SK-N-SH treated with all-trans-retinoic acid at 6 μM for 48 hours (cell line): ENCODE data around the gene PBX4.

Experiments used
- ATAC-seq: fragments of 200-7000 bp; cut with Tn5 transposase; 3 replicates; pipeline ENCODE4 v1.9.1; 2020; ENCODE audit warnings: mild to moderate bottlenecking, moderate library complexity
- BACH2 ChIP-seq: fragments of 250-450 bp; sonication (Bioruptor Pico); IDR thresholded peaks from 2 replicates; pipeline ENCODE4 v1.9.0; 2021; ENCODE audit warnings: mild to moderate bottlenecking, borderline replicate concordance
- CSDC2 ChIP-seq: fragments of 250-450 bp; sonication (Bioruptor Pico); IDR thresholded peaks from 2 replicates; pipeline ENCODE4 v1.5.0; 2020; ENCODE audit warnings: mild to moderate bottlenecking, moderate library complexity
- CSRNP3 ChIP-seq: fragments of 250-450 bp; sonication (Bioruptor Pico); IDR thresholded peaks from 2 replicates; pipeline ENCODE4 v1.5.1; 2021; ENCODE audit warnings: mild to moderate bottlenecking, moderate library complexity
- GLIS3 ChIP-seq: fragments of 250-450 bp; sonication (Bioruptor Pico); IDR thresholded peaks from 2 replicates; pipeline ENCODE4 v1.5.0; 2020; ENCODE audit warnings: mild to moderate bottlenecking, moderate library complexity
- ISL1 ChIP-seq: fragments of 250-450 bp; sonication (Bioruptor Pico); IDR thresholded peaks from 2 replicates; pipeline ENCODE4 v2.1.2; 2022; ENCODE audit warnings: mild to moderate bottlenecking, moderate library complexity
- OSR1 ChIP-seq: fragments of 250-450 bp; sonication (Bioruptor Pico); IDR thresholded peaks from 2 replicates; pipeline ENCODE4 v1.8.0; 2022; ENCODE audit warnings: moderate library complexity, mild to moderate bottlenecking, inconsistent platforms
- PPARA ChIP-seq: fragments of 250-450 bp; sonication (Bioruptor Pico); IDR thresholded peaks from 2 replicates; pipeline ENCODE4 v1.5.0; 2020; ENCODE audit warnings: mild to moderate bottlenecking, borderline replicate concordance
- SNAI2 ChIP-seq: fragments of 250-450 bp; sonication (Bioruptor Pico); IDR thresholded peaks from 2 replicates; pipeline ENCODE4 v1.5.0; 2020; ENCODE audit warnings: mild to moderate bottlenecking, moderate library complexity
- TCF4 ChIP-seq: fragments of 250-450 bp; sonication (Bioruptor Pico); IDR thresholded peaks from 2 replicates; pipeline ENCODE4 v1.8.0; 2021; ENCODE audit warnings: mild to moderate bottlenecking, moderate library complexity, borderline replicate concordance
- TOX ChIP-seq: fragments of 250-450 bp; sonication (Bioruptor Pico); IDR thresholded peaks from 2 replicates; pipeline ENCODE4 v1.8.0; 2021; ENCODE audit warnings: mild to moderate bottlenecking, moderate library complexity, borderline replicate concordance
- TSHZ2 ChIP-seq: fragments of 250-450 bp; sonication (Bioruptor Pico); IDR thresholded peaks from 2 replicates; pipeline ENCODE4 v1.5.0; 2020; ENCODE audit warnings: mild to moderate bottlenecking, moderate library complexity
- ZC3H10 ChIP-seq: fragments of 250-450 bp; sonication (Bioruptor Pico); IDR thresholded peaks from 2 replicates; pipeline ENCODE4 v1.5.1; 2021; ENCODE audit warnings: mild to moderate bottlenecking, moderate library complexity
- ZFP3 ChIP-seq: fragments of 250-450 bp; sonication (Bioruptor Pico); IDR thresholded peaks from 2 replicates; pipeline ENCODE4 v1.5.0; 2020; ENCODE audit warnings: mild to moderate bottlenecking, moderate library complexity
- ZFP30 ChIP-seq: fragments of 450-650 bp; formaldehyde crosslinking; IDR thresholded peaks from 2 replicates; pipeline ENCODE4 v1.5.0; 2022; ENCODE audit warnings: mild to moderate bottlenecking, moderate library complexity
- ZNF565 ChIP-seq: fragments of 450-650 bp; formaldehyde crosslinking; conservative IDR thresholded peaks from 2 replicates; pipeline ENCODE4 v1.5.0; 2020; ENCODE audit warnings: low read depth, mild to moderate bottlenecking, moderate library complexity
- ZNF70 ChIP-seq: fragments of 450-650 bp; formaldehyde crosslinking; IDR thresholded peaks from 2 replicates; pipeline ENCODE4 v1.5.0; 2020; ENCODE audit warnings: mild to moderate bottlenecking, moderate library complexity
- TF ChIP-seq, protein P1 (sequence below): fragments of 250-450 bp; sonication (Bioruptor Pico); IDR thresholded peaks from 2 replicates; pipeline ENCODE4 v1.8.0; 2020; ENCODE audit warnings: mild to moderate bottlenecking, moderate library complexity, borderline replicate concordance
- TF ChIP-seq, protein P2 (sequence below): fragments of 250-450 bp; sonication (Bioruptor Pico); IDR thresholded peaks from 2 replicates; pipeline ENCODE4 v1.8.0; 2021; ENCODE audit warnings: low read depth, mild to moderate bottlenecking, moderate library complexity, borderline replicate concordance

Gene PBX4

DNA sequence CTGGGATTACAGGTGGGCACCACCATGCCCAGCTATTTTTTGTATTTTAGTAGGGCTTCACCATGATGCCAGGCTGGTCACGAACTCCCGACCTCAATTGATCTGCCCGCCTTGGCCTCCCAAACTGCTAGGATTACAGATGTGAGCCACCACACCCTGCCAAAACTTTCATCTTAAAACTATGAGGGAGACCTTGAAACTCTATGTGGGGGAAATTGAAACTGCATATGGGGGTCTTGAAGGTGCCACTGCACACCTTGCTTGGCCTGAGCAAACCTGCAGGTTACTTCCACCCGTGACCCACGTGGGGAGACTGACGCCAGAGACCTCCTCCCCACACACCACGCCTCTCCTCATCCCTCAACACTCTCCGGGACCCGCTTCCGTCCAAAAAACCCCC is 64.8 kb downstream of the PBX4 start:
- no peak for ATAC-seq
- TF ChIP-seq ZC3H10, result no peak
- TF ChIP-seq CSRNP3 (CRISPR knock-in tag), result no peak
- no peak for TF ChIP-seq TCF4 (CRISPR knock-in tag)
- no peak for TF ChIP-seq PPARA (CRISPR knock-in tag)
- no peak for TF ChIP-seq ZFP3
- TF ChIP-seq ISL1 (CRISPR knock-in tag), result no peak
- TF ChIP-seq ZFP30, result no peak
- no peak for TF ChIP-seq ZNF565
- TF ChIP-seq BACH2 (CRISPR knock-in tag), result no peak
- no peak for TF ChIP-seq OSR1
- TF ChIP-seq, all 23 proteins: peak for 0

GRCh38 chr19:19552798-19553197 is 65.7 kb downstream of the PBX4 start:
- peak; percentile 88 for ATAC-seq
- TF ChIP-seq TSHZ2 (CRISPR knock-in tag) (no peak), TOX (CRISPR knock-in tag) (no peak), SNAI2 (no peak)
- TF ChIP-seq, protein P1, sequence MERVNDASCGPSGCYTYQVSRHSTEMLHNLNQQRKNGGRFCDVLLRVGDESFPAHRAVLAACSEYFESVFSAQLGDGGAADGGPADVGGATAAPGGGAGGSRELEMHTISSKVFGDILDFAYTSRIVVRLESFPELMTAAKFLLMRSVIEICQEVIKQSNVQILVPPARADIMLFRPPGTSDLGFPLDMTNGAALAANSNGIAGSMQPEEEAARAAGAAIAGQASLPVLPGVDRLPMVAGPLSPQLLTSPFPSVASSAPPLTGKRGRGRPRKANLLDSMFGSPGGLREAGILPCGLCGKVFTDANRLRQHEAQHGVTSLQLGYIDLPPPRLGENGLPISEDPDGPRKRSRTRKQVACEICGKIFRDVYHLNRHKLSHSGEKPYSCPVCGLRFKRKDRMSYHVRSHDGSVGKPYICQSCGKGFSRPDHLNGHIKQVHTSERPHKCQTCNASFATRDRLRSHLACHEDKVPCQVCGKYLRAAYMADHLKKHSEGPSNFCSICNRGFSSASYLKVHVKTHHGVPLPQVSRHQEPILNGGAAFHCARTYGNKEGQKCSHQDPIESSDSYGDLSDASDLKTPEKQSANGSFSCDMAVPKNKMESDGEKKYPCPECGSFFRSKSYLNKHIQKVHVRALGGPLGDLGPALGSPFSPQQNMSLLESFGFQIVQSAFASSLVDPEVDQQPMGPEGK (CRISPR knock-in tag), result no peak

DNA sequence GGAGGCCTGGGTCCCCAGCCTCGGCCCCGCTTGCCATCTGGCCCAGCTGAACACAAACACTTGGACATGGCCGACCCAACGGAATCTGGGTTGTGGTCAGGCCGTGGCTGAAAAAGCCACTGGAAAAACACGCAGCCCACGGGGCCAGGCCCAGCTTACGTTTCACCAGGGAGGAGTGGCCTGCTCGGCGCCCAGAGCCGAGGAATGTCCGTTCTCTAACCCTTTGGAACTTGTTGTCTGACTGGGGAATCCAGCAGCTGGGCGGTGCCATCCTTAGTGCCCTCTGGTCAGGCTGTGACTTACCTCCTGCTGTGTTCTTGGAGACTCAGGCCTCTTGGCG is 66.7 kb downstream of the PBX4 start:
- no peak for TF ChIP-seq ZNF70
- no peak for TF ChIP-seq ZFP30
- TF ChIP-seq, all 23 proteins: peak for 0
- ATAC-seq, result no peak

- no peak for ATAC-seq
- TF ChIP-seq GLIS3 (CRISPR knock-in tag) (no peak), ZNF565 (no peak), ZFP3 (peak; percentile 100)
Observed at GRCh38 chr19:19550972-19551852, 67.3 kb downstream of the PBX4 start.

DNA sequence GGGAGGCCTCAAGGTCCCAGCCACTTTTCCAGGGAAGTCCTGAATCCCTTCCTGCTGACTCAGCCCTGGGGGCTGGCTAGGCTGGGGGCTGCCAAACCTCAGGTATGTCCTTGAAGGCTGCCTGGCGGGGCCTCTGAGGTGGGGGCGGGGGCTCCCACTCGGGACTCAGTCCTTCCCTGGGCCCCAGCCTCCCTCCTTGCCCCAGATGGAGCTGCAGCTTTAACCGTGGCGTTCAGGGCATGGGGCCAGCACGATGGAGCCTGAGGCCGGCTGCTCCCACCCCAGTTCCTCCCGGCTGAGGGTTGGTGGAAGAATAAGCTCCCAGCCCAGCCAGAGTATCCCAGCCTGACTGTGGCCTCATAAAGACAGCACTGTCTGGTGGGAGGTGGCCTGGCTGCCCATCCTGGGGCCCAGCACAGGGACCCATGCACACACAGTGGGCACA is 68.0 kb downstream of the PBX4 start:
- ATAC-seq, result no peak
- TF ChIP-seq CSDC2 (CRISPR knock-in tag) (no peak), CSRNP3 (CRISPR knock-in tag) (no peak), ZFP3 (no peak), ISL1 (CRISPR knock-in tag) (no peak), ZC3H10 (no peak), ZNF70 (no peak), TSHZ2 (CRISPR knock-in tag) (no peak), TOX (CRISPR knock-in tag) (no peak), BACH2 (CRISPR knock-in tag) (no peak)
- TF ChIP-seq, protein P1 (CRISPR knock-in tag), result no peak
- TF ChIP-seq, protein P2, sequence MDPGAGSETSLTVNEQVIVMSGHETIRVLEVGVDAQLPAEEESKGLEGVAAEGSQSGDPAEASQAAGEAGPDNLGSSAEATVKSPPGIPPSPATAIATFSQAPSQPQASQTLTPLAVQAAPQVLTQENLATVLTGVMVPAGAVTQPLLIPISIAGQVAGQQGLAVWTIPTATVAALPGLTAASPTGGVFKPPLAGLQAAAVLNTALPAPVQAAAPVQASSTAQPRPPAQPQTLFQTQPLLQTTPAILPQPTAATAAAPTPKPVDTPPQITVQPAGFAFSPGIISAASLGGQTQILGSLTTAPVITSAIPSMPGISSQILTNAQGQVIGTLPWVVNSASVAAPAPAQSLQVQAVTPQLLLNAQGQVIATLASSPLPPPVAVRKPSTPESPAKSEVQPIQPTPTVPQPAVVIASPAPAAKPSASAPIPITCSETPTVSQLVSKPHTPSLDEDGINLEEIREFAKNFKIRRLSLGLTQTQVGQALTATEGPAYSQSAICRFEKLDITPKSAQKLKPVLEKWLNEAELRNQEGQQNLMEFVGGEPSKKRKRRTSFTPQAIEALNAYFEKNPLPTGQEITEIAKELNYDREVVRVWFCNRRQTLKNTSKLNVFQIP, result no peak
